GM21786 (cell line): ENCODE results near the gene ANAPC7.
"Not testable (repeated sequence)": the region's sequence is repeated elsewhere in the genome, so short reads cannot be mapped to it uniquely, and the experiment has no call there.

Experiments used
- ATAC-seq: cut with Tn5 transposase; IDR thresholded peaks from one replicate; pipeline ENCODE4 v1.9.1; 2021; ENCODE audit not compliant: unreplicated experiment

Gene ANAPC7

DNA sequence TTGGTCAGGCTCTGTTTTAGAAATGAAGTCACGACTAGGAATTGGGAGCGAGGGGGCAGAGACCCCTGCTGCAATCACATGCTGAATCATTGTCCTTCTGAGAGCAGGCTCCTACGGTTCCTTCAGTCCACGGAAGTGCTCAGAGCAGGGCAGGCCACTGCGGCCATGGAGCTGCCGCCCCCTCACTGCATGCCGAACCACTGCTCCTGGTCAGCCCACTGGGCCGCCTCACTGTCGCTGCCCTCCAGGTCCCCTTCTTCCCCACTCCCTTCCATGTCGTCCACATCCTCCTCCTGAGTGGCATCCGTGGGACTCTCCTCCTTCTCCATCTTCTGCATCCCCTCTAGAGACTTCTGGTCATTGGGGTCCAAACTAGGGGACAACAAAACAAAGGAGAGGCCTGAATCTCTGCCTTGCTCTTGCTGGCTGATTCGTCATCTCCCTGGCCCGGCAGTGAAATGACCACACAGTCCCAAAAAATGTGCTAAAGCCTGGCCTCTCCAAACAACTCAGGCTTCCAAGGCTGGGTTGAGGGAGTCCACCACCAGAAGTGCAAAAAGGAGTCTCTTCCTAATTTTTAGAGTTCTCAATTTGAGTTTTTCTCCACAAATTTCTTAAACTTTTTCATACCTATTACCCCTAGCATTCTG is 29.4 kb downstream of the ANAPC7 start:
- no peak for ATAC-seq

DNA sequence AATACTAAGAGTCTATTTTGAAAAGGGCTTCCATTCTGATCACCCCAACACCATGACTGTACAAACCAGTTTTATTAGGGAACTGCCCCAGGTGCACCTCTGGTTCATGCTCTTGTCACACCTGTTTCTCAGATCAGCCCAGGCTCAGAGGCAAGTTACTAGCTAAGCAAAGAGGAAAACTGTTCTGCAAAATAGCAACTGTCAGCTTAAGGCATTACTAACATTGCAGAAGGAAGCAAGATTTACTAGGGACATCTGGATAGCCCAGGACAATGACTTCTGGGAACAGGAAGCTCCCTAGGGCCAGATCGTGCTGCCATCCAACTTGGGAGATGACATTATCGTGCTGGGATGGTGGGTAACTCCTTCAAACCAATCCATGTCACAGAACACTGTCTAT is 30.1 kb downstream of the ANAPC7 start:
- ATAC-seq = no peak

DNA sequence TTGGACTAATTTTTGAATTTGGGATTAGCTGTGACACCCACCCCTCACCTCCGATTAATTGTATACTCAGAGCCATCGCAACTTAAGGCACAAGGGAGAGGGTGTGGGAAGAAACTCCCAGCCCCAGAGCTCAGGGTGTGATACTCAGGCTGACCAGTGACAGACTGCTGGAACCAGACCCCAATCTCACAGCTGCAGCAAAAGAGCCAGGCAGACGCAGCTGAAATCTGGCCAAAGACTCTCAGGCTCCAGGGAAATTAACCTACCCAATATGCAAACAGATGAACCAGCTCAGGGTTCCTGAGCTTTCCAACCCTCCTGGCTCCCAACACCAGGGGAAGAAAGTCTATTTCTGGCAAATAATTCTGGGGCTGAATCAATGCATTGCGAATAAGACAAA is 30.5 kb downstream of the ANAPC7 start:
- no peak for ATAC-seq

DNA sequence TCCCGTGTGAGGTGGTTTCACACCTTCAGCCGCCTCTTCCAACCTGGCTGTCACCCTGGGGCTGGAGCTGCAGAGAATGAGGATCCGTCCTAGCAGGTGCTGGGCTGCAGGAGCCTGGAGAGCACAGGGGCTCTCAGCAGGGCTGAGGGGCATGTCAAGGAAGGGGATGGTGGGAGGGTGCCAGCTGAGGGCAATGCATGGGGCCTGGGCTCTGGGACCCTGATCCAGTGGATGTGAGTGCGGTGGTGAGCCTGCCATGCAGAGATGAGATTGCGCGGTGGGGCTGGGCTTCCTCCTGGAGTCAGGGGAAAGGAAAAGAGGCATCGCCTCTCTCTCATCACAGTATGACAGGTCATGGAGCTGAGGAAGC is 31.5 kb downstream of the ANAPC7 start:
- no peak for ATAC-seq

DNA sequence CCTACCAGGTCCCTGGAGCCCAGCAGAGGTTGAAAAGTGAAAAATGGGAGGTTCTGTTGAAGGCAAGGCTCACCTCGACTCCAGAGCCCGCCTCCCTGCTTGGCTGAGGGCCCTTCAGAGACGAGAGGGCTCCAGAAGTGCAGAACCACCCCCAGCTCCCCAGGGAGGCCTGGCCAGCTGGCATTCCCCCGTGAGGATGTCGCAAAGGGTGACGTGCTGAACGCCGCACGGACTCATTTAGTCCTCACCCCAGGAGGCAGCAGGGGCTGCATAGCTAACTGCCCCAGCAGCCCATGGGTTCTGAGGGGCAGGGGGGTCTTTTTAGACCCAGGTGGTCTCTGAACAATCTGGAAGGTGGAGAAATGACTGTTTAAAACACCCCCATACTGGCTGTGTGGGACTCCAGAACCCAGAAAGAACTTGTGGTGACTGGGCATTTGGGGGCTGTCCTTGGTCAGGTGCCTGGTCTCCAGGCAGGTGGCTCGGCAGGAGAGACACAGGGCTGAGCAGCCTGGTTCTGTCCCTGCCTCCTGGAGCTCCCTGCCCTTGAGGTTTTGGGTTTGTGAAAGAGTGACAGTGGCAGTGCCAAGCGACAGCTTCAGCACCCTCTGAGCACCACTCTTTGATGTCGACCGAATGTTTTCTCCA is 32.0 kb downstream of the ANAPC7 start:
- ATAC-seq = peak; percentile 76

DNA sequence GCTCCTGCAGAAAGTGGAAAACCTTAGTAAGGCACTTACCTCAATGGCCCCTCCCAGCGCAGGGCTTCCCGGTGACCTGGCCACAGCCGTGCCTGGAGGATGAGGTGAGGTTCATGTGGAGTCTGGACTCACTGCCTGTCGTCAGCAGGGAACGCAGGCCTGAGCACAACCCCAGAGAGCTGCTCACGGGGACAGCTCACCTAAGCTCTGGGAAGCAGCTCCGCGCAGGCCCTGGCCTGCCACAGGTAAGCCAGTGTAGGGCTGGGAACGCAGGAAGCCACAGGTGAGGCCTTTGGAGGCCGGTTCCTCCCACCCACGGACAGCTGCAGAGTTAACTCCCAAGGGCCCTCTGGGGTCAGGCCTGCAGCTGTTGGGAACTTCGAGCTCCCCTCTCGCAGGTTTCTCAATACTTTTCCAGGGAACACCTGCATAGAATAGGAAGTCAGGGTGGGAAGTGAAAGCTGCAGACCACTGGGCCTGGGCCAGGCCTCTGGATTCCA is 32.7 kb downstream of the ANAPC7 start:
- ATAC-seq = peak; percentile 11

DNA sequence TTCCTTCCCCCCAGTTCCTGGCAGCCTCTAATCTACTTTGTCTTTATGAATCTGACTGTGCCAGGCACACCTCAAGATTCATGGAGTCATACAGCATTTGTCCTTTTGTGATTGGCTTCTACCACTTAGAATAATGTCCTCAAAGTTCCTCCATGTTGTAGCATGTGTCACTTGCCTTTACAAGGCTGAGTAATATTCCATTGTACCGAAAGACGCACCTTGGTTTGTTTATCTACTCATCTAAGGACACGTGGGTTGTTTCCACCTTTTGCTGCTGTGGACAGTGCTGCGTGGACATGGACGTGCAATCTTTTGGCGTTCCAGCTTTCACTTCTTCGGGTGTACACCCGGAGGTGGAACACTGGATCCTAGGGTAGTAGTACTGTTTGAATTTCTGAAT is 33.5 kb downstream of the ANAPC7 start:
- ATAC-seq = no peak

DNA sequence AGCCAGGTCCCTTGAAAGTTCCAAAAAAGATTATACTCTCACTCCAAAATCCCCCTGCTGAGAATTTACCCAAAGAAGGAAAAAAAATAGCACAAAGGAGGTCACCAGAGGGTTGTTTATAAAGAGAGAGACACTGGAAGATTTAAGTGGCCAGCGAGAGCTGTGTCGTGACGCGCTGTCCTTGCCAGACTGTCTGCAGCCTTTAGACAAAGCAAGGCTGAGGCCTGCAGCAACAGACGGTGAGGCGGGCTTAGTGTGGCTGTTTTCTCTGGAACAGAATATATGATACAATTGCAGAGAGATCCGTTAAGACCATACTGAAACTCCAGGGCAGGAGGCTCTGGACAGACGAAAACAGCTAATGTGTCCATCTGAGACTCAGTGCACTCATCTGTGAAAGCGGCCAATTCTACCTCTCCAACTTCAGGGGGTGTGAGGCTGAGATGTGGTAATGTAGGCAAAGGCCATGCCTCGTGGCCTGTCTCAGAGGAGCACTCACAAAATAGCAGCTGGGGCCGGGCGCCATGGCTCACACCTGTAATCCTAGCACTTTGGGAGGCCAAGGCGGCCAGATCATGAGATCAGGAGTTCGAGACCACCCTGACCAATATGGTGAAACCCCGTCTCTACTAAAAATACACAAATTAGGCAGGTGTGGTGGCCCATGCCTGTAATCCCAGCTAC is 36.2 kb downstream of the ANAPC7 start:
- ATAC-seq = no peak

DNA sequence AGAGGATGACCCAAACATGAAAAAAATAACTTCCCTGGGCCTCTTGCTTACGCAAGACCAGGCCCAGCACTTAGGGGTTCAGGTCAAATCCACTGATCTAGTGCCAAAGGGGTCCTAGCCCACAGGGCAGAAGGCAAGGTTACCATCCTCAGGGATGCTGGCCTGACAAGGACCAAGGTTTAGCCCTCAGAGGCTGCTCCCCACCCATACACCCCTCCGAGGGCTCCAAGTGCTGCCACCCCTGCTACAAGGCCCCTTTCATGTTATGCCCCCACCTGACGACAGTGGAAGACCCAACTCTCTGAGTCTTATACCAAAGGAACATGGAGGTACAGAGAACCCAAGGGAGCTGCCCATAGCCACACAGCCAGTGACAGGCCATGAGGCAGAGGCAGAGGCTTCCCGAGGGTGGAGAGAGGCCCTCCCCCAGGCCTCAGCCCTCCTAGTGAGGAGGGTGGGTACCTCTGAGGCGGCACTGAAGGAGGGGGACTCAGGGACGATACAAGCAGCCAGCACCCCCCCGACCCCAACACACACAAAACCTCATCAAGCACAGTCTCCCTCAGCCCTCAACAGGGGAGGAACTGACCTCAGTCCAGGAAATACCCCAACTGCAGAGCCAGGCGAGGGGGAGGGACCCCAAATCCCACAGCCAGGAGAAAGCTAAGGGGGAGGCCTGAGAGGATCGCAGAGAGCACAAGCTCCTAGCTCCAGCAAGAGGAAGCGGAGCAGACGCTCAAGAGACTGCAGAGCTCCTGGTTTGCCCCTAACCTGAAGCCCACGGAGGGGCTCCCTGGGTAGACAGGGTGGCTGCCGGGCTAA is 37.0 kb downstream of the ANAPC7 start:
- ATAC-seq = no peak

DNA sequence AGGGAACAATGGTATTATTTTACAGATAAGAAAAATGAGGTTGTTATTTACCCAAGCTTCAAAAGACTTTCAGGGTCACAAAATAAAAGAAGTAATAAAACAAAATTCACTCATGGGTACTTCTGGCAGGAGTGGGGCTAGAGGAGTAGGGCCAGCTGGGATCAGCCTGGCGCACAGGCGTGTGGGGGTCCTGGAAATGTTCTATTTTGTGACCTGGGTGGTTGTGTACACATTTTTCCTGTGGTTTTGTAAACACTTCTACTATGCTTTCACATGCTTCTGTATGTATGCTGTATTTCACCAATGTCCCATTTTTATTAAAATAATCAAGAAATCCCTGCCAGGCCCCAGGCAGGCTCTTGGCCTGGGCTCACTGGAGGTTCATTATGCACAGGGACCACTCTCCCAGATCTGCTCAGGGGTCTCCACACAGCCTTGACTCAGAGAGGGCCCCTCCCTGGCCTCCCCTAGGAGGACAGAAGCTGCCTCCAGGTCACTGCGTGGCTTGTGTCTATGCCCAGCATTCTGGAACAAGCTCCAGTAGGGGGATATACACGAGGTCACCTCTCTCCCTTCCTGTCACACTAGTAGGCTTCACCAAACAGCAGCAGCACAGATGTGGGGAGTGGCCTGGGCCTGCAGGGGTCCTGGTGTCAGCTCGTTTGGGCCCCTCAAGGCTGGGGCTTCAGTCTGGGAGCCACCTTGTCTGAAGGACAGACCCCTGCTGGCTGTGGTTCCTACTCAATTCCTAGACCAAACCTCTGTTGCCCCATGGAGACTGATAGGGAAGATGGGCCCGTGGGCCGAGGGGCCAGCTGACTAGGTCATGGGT is 37.8 kb downstream of the ANAPC7 start:
- no peak for ATAC-seq

DNA sequence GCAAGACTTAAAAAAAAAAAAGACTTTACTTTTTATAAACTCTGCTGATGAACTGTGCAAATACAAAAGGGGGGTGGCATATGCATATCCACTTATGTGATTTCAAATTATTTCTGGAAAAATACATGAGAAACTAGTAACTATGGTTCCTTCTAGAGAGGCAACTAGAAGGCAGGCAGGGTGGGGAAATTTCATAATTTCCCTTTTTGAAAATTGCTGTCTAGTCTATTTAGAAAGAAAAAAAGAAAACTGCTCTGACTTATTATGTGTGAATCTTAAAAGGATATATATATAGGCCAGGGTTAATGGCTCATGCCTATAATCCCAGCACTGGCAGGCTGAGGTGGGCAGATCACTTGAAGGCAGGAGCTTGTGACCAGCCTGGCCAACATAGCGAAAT is 42.3 kb downstream of the ANAPC7 start:
- ATAC-seq = no peak

DNA sequence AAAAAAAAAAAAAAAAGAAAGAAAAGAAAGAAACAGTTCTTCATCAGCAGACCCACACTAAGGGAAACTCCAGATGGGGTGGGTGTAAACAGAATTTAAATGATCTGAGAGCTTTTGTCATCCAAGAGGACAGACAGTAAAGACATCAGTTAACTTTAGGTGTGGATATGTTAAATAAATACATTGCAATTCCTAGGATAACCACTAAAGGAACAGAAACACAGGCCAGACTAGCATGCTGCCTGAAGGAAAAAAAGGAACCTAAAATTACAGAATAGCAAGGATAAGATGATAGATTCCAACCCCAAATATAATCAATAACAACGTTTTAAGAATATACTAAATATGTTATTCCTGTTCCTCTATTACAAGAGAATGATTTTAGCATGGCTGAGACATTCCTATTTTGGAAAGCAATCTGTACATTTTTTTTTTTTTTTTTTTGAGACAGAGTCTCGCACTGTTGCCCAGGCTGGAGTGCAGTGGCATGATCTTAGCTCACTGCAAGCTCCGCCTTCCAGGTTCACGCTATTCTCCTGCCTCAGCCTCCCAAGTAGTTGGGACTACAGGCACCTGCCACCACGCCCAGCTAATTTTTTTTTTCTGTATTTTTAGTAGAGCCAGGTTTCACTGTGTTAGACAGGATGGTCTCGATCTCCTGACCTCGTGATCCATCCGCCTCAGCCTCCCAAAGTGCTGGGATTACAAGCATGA is 45.0 kb downstream of the ANAPC7 start:
- not testable (repeated sequence) for ATAC-seq

DNA sequence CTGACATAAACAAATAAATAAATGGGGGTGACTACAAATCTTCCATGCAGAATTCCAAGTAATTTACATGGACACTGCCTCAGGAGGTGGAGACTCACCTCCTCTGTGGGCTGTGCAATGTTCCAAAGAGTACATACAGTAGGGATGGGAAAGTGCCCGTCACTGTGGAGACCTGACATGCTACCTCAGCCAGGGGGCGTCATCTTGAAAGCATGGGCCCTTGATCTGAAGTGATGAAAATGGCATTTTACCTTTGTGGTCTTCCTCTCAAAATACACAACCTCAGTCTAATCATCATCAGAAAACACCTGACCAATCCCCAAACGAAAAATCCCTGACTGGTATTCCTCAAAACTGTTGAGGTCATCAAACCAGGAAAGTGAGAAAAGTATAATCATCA is 48.4 kb downstream of the ANAPC7 start:
- ATAC-seq = no peak

DNA sequence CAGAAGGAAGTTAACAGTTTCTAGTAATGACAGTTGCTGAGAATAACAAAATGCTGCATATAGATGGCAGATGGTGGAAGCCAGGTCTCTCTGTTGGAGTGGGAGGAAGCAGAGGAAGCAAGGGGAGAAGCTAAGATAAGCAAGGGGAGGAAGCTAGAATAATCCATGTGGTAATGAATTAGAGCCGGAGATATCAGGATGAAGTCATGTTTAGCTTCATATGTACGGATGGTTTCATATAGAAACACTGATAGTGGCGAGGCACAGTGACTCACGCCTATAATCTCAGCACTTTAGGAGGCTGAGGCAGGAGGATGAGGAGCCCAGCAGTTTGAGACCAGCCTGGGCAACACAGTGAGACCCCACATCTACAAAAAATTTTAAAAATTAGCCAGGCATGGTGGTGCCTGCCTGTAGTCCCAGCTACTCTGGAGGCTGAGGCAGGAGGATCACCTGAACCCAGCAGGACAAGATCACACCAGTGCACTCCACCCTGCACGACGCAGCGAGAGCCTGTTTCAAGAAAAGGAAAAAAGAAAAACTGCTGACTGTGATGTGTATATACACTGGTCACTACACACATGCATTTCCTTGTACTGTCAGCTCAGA is 49.2 kb downstream of the ANAPC7 start:
- no peak for ATAC-seq

DNA sequence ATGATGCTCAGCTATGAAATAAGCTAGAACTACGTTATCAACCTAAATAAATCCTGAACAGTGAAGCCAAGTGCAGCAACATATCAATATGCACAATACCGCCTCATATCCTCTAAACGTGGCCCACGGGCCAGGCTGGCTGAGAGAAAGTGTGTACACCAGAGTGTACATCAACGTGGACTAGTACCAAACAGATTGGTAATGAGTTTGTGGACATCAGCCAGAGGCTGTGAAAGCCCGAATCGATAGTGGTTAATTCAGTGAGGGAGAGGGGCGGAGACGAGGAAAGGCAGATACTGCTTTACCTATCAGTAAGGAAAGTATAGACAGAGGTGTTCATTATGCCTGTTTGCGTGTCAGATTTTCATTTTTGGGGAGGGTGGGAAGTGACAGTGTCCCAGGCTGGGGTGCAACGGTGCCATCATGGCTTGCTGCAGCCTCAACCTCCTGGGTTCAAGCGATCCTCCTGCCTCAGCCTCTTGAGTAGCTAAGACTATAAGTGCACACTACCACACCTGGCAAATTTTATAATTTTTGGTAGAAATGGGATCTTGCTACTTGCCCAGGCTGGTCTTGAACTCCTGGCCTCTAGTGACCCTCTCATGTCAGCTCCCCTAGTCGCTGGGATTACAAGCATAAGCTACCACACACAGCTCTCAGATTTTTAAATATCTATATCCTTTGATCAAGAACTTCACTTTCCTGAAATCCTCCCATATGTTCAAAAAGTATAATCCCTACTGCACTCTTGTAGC is 50.1 kb downstream of the ANAPC7 start:
- no peak for ATAC-seq

DNA sequence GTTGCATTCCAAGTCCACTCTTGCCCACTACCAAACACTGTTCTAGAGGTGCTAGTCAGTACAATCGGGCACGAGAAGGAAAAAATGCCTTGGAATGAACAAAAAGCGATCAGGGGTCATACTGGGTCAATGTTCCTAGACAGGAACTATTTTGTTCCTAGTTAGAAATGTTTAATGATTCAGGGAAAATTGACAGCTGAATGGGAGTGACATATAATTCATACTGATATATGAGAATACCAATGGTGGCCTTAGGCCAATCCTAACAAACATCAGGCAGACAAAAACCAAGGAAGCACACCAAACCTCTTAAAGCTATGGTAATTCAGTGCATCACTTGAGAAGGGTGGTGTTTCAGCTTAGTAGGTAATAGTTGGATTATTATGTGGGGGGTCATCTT is 51.1 kb downstream of the ANAPC7 start:
- no peak for ATAC-seq

DNA sequence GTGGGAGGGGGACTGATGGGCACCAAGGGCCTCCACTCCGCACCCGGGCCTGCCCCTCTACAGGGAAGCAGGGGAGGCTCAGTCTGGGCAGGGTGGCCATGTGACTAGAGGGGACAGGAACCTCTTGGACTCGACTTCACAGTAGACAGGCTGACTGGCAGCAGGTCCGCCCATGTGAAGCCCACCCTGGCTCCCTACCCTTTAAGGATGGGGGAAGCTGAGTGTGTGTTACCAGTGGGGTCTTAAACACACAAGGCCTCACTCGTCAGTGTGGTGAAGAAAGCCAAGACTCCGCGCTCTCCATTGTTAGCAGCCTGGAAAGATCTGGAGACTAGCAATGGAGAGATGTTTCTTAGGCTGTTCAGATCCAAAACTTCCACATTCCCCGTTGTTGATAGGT is 52.4 kb downstream of the ANAPC7 start:
- no peak for ATAC-seq

DNA sequence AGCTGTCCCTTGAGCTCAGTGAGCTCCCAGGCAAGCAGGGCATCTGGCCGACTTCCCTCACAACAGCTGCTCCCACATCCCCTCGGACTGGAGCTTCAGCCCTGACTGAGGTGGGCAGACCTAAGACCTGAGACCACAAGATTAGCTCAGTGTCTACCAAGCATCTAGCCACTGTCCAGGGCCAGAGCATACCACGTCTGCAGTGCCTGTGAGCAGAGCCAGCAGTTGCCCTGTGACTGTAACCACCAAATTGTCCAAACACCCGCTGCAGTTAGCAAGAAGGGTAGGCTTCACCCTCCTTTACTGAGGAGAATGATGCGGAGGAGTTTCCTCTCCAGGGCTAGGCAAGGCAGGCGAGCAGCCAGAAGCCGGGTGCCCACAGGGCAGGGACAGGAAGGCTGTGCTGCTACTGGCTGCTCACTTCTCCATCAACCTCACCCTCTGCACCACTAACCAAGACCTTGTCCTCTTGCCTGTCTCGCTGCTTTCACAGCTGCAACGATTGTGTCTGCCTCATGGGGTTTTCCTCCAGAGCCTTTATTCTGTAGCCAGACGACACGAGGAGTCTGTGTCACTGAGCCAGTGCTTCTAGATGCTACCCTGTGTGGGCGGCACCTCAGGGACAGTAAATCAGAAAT is 53.9 kb downstream of the ANAPC7 start:
- no peak for ATAC-seq
